Measurements from ENCODE around the gene PHKB.

Gene PHKB

DNA sequence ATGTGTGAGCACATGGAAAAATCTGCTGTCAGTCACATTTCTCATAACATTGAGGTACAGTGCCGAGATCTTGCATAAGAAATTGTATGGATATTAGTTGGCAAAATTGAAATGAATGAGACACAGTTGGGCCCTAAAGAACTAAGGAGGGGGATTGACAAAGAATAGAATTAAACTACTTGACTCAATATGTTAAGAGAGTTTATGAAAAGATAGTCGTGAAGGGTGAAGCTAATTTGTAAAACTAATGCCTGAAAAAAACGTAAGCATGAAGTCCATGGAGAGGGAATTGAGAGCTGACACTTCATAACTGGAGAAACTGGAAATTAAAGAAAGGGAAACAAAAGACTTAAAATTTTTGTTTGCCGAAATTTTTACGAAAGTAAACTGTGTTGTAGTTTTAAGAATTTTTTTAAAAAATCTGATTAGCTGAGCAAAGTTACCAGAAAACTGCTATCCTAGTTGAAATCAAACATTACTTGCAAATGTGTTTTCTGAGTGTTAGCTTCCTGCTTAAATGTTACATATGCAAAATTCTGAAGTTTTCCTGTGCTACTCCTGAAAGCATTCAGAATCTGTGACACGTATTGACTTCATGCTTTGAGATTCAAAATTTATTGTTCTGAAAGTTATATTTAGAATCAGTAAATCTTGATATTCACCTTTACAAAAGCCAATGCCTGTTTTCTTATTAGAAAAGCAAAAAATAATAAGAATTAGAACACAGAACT, 239.9 kb downstream of the PHKB start:
- DNase-seq = no peak

DNA sequence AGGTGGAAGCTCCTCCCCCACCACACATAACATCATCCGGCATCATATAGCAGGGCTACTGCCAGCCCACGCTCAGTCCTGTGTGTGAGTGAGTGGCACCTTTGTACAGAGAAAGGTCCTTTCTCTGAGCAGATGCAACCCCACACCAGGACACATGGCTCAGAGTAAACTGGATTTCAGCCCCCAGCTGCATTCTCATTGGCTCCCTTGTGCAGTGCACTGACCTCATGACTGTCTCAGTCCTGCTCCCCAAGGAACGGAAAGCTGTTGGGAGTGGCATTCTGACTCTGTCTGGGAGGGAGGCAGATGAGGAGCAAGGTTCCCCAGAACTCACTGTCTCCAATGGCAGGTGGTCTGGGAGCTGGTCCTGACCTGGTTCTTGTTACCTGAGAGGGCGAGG, 244.1 kb downstream of the PHKB start:
- DNase-seq = no peak

DNA sequence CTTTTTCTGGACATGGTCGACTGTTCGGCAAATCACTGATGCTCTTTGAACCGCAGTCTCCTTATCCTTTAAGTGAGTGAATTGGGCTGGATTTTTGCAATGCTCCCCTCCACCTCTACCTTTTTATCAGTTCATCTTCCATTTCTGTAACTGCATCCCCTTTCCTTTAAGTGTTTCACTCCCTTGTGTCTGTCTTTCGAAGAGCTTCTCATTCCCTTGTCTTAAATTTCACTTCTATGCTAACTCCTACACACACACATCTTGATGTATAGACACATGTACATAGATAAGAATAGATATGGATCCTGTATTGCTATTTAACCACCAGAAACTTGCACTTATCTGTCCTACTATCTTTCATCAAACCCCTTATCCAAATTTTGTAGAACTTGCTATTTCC, 250.7 kb downstream of the PHKB start:
- DNase-seq = no peak

- DNase-seq = no peak
Measured at GRCh38 chr16:47712276-47713224, 251.4 kb downstream of the PHKB start.

DNA sequence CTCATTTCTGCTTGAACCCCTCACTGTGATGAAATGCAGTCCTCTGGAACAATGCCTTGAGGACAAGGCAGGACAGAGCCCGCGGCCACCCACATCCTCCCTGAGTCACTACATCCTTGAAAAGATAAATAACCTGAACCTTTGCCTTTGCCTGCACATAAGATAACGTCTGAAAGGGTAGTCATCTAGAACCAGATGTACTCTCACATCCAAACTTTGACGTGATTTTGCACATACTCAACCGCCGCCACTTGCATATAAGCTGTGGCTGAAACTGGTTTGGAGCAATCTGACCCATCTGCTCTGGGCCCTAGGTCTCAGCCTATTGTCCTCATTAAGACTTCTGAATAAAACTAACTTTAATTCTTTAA, 252.1 kb downstream of the PHKB start:
- DNase-seq = no peak

DNA sequence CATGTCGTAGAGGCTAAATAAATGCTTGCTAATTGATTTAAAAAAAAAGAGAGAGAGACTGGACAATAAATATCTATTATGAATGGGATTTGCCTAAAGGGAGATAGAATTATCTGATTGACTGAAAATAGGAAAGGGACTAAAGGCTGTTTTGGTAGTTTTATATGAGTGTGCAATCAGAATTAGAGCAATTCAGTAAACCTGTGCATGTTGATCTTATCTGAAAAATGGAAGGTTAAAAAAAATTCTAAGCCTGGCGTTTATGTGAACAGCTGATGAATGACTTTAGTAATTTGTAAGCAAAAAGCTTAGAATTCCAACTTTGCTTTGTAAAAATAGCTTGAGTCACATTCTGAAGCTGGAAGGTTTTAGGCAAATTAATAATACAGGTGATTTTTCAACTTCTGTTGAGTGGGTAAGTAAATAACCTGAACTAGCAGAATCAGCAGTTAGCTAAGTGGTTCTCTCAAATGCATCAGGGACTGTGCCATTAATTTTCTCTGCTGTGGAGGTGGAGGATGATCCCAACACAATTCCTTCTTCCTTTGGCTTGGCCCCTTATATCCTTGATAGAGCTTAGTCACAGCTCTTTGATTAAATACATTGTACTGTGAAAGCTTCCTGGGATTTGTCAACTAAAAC, 254.4 kb downstream of the PHKB start:
- DNase-seq = no peak

GRCh38 chr16:47716571-47716970, 255.4 kb downstream of the PHKB start:
- no peak for DNase-seq

DNA sequence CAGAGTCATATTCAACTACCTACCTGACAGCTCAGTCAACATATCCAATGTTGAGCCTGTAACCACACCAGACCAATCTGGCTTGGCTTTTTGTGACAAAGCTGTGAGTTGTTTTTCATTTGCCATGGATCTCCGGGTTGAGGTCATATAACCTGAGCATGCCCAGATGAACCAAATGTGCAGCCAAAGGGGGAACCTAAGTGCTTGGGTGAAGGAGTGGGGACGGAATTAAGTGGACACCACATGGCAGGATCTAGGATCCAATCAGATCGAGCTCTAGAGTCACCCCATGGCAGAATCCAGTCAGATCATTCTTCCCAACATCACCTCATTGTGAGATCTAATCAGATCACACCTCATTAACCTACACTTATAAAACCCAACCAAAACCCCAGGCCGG, 258.6 kb downstream of the PHKB start:
- no peak for DNase-seq

GRCh38 chr16:47721006-47721637, 260.0 kb downstream of the PHKB start:
- no peak for DNase-seq

- DNase-seq = no peak
Measured at GRCh38 chr16:47722046-47722445, 260.9 kb downstream of the PHKB start.

- no peak for DNase-seq
Measured at GRCh38 chr16:47724115-47724785, 263.1 kb downstream of the PHKB start.

GRCh38 chr16:47725188-47725695, 264.1 kb downstream of the PHKB start:
- DNase-seq = no peak

GRCh38 chr16:47726031-47726675, 265.0 kb downstream of the PHKB start:
- DNase-seq = no peak

GRCh38 chr16:47727131-47727530, 266.0 kb downstream of the PHKB start:
- no peak for DNase-seq

DNA sequence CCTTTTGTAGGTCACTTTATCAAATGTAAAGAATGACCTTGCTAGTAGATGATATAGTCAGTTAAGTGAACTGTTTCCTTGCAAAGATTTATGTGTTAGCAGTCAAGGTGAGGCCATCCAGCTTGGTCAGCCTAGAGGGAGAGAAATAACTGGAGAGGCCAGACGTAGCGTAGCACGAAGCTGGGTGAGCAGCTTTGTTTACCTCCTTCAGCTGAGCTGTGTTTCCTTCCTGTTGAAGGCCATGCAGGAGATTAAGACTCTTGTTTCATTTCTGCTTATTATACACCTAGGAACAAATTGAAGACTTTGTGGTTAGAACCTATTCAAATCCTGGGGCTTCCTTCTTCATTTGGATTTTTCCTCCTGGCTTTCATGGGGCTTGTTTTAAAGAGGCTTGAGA, 267.1 kb downstream of the PHKB start:
- DNase-seq = no peak

GRCh38 chr16:47729701-47730100, 268.6 kb downstream of the PHKB start:
- no peak for DNase-seq

- no peak for DNase-seq
Measured at GRCh38 chr16:47731252-47731651, 270.1 kb downstream of the PHKB start.

DNA sequence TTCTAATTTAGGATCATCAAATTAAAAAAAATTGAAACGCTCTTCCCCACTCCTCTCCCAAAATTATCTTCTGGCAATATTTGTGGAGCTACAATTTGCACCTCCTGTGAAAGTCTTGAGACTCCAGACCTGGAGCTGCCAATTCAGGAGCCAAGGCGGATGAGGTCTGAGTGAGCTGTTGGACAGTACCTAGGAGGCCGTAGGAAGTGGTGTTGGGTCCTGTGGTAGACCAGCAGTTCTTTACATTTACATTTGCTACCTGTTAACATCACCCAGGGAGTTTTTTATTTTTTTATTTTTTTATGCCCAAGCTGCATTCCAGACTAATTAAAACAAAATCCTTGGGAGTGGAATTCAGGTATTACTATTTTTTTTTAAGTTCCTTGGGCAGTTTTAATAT, 271.0 kb downstream of the PHKB start:
- DNase-seq = no peak

GRCh38 chr16:47732523-47733111, 271.5 kb downstream of the PHKB start:
- DNase-seq = peak; percentile 9

DNA sequence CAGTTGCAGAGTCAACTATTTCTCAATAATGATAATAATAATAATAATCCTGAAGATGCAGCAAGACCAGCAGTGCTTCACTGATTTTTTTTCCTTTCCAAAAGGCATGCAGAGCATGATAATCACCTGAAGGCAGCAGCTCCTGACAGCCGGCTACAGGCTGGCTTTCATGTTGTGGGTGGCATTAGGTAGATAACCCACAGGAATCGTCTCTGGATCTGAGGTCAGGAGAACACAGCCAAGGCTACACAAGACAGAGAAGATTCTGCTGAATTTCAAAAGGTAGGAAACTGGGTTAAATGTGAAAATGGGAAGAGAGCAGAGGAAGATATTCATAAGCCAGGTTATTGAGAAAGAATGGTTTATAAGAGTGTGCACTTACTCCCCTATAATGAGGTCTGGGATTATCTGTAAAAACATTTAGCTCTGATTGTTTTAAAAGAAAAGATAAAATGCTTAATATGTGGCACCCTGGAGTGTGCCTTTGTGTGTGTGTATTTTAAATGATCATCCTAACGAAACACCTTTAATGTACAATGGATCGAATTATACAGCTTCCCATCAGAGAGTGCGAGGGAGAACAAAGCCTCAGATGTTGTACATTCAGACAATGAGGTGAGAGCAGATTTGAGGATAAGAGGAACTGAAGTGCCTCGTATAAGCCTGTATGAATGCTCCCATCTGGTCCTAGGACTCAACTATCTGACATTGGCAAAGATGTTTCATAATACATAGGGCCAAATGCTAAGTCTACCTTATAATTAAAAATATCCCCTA, 273.1 kb downstream of the PHKB start:
- DNase-seq = no peak
